T-helper 2 cell (primary cell): ENCODE data around the gene CPED1.
"Not testable (repeated sequence)": the region's sequence is repeated elsewhere in the genome, so short reads cannot be mapped to it uniquely, and the experiment has no call there.

ENCODE experiments used
- DNase-seq, 5 experiments: peaks; one replicate each; pipeline versions ENCODE4 v3.0.0 to v3.0.0-alpha.2; 2012 to 2022

The CPED1 gene

DNA sequence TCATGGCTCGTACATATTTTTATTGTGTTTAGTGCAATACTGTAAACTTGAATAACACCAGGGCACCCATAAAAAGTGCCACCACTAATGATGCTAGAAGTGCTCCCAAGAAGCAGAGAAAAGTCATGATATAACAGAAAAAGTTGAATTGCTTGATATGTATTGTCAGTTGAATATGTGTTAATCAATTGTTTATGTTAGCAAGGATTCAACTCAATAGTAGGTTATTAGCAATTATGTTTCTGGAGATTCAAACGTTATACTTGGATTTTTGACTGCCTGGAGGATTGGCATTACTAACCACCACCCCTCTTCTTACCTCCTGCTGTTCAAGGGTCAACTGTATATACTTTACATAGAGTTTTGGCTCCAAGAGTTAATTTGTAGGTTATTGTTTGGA lies 168.3 kb downstream of the CPED1 start:
- DNase-seq, result no peak

DNA sequence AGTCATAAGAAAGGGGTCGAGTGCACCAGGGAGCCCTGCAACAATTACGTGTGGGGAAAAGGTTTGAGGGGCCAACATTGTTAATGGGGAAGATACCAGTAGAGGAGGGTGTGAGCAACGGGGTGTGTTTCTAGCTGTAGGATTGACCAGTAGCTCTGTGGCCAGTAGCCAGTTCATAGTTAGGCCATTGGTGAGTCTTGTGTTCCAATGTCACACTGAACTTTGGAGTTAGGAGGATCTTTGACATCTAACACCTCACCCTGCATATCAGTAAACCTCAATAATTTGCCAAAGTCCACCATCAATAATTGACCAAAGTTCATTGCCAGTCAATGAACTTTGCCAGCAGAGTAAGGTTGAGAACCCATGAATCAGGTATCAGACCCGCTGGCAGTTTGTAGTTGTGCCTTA lies 168.8 kb downstream of the CPED1 start:
- DNase-seq, result no peak

DNA sequence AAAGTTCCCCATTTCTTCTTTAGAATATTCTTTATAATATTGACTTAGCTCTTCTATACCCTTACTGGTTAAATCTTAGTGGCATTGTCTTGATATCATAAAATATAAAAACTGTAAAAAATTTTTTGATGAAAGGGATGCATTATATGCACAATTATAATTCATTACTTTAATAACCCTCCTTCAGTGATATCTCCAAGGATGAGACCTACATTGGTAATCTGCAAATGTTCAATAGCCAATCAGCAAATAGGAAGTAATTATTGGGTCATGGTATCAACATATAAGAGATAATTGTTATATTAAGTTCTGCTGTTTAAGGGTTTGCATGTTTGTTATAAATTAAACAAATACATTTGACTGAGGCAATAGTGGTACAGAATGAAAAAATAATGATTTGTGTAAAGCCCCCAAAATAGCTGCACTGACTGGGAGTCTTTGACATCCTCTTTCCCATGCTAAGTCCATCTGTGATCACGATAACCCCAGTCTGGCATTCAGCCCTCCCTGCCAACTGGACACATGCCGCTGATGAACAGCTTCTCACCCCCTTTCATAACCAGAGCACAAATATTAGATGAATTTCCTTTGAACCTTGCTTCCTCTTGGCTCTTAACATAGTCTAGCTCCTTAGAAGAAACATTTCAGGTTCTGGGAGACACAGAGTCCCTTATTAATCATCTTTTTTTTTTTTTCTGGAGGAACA lies 169.5 kb downstream of the CPED1 start:
- no peak for DNase-seq

DNA sequence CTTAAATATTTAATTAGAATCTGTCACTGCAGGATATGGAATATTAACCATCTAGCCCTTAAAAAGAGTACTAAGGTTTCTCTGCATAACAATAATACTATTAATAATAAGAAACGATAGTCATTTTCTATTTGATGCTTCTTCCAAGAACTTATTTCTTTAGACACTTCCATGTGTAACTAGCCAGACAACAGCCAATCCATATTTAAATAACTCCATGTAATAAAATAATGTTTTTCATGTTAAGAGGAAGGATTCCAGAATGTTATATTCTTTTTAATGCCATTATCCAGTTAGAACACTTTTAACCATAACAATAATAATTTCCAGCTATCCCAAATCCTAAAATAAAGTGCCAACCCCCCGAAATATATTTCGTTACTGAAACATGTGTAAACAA lies 170.2 kb downstream of the CPED1 start:
- no peak for DNase-seq

DNA sequence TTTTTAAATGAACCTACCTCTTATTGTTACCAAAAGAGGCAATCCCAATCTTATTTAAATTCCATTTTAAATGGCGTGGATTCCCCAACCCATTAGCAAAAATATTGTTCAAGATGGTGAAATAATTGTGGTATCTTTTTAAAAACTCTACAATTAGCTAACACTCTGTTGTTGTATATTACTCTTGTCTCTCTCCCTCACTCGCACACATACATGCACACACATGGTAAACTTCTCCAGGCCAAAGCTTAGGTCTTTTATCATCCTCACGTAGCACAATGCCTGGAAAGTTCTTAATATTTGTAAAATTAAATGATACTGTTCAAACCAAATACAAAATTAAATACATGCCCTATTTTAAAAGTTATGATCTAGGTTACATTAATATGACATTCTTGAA lies 171.0 kb downstream of the CPED1 start:
- DNase-seq, result no peak

GRCh38 chr7:121160150-121161008 lies 171.9 kb downstream of the CPED1 start:
- no peak for DNase-seq

DNA sequence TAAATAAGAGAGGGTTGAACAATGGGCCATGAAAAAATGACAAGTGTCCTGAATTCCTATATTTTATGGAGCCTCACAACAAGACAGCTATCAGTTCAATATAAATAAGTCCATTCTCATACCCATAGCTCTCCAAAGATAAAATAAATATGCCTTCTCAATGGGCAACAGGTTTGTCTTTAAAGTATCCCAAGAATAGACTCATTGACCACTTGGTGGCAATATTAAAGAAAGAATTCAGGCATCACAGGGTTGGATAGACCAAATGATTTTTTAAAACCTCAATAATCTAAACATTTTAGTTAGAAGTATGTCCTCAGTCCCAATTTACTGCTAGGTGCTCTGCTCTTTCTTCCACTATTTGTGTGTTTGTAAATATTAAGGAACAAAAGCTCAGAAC lies 175.2 kb downstream of the CPED1 start:
- DNase-seq, result no peak

- DNase-seq, result no peak
Measured at GRCh38 chr7:121164247-121164646, 175.7 kb downstream of the CPED1 start.

DNA sequence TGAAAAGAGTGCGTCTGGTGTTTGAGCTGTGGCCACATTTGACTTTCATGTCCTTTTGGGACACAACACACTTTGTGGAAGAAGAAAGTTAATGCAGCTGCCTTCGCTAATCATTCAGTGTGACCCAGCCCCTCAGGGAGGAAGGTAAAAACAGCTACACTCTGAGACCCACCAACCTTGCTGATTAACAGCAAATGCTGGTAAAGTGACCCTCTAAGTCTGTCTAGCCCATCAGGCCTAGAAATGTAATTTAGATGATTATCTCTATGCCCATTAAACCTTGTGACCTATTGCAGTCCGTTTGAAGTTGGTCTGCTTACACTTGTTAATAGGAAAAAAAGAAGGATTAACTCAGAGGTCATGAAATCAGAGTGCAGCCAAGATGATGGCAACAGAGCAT lies 178.4 kb downstream of the CPED1 start:
- DNase-seq, result no peak

- DNase-seq, result no peak
Measured at GRCh38 chr7:121167971-121168370, 179.5 kb downstream of the CPED1 start.

DNA sequence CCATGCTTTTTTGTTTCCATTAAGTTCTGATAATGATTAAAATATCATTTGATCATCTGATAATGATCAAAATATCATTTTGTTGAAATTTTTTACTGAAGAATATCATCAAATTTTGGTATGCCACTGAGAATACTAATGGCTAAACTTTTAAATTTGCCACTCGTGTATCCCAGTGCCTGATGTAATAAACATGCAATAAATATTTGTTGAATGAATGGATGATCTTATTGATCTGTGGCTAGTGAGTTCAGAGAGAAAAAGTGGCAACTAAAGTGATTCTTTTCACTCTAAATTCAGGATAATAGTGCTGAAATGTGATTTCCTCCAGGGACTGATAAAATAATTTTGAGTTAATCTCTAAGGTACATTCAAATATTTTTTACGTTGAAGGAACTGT lies 181.0 kb downstream of the CPED1 start:
- DNase-seq, result no peak

DNA sequence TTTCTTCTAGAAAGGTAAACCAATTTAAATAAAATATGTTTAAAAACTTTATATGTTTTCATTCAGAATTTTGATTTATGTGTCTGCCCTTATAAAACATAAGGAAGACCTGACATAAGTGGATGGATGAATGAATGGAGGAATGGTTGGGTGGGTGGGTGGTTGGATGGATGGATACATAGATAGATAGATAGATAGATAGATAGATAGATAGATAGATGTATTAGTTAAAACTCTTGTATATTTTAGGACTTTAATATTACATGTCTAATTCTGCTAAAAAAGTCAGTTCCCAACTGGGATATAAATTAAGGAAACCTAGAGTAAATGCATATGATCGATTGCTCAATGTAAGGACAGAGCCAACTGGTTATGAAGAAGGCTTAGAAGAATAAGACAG lies 184.0 kb downstream of the CPED1 start:
- DNase-seq, result no peak

DNA sequence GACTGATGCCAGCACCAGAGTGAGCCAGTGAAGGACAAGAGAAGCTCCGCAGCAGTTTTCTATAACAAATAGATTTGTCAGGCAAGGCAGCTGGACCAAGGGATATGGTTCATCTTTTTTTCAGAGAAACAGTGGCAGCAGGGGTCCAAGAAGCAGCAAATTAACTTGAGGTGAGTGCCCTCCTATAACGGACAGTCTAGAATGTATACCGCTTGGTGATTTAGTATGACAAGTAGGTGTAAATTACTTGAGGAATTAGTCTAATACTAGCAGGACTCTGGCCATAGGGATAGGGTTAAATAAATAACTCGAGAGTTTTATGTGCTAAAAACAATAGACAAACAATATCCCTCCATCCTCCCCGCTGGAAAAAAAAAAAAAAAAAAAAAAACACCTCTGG lies 187.3 kb downstream of the CPED1 start:
- DNase-seq, result no peak

- DNase-seq, result no peak
Measured at GRCh38 chr7:121178452-121178851, 189.9 kb downstream of the CPED1 start.

- no peak for DNase-seq
Measured at GRCh38 chr7:121178869-121179497, 190.5 kb downstream of the CPED1 start.

- no peak for DNase-seq
Measured at GRCh38 chr7:121180436-121181063, 192.0 kb downstream of the CPED1 start.

GRCh38 chr7:121181357-121181756 lies 192.8 kb downstream of the CPED1 start:
- DNase-seq, result no peak

GRCh38 chr7:121182281-121182680 lies 193.8 kb downstream of the CPED1 start:
- DNase-seq, result no peak

- no peak for DNase-seq
Measured at GRCh38 chr7:121182902-121183301, 194.4 kb downstream of the CPED1 start.

DNA sequence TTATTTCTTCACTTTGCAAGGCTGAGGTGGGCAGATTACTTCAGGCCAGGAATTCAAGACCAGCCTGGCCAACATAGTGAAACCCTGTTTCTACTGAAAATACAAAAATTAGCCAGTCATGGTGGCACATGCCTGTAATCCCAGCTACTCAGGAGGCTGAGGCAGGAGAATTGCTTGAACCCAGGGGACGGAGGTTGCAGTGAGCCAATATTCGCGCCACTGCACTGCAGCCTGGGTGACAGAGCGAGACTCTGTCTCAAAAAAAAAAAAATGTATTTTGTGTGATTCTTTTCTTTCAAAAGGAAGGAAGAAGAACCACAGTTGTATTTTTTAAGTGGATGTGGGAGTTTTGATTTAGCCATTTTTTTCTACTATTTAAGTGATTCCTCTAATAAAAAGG lies 195.4 kb downstream of the CPED1 start:
- not testable (repeated sequence) for DNase-seq

DNA sequence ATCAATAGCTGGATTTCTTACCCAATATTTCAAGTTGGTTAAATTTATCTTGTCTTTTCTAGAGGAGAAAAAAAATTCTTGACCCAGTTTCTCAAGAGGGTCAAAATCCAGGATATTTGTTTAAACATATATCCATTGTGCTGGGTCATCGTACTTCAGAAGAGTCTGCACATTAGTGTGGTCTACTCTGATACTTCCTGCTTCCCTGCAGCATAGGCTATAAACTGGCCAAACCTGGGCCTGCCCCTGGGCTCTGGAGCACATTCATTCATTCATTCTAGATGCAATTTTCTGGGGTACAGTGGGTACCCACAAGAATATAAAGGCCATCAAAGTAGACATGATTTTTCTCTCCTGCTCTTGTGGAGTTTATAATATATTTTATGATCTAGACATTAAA lies 198.2 kb downstream of the CPED1 start:
- DNase-seq, result no peak

DNA sequence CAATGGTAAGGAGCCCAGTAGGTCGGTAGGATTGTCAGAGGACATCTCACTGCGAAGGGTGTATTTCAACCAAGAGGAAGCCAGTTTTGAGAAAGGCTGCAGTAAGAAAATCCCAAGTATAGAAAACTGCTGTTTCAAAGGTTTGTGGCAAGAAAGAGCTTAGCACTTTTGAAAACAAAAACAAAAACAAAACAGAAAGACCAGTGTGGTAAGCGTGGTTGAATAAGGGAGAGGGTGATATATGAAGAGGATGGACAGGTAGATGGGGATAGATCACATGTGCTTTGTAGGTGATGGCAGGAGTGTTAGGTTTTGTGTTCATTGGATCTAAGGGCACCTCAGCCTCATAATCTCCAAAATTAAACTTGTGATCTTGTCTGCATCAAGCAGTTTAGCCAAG lies 198.7 kb downstream of the CPED1 start:
- DNase-seq, result no peak

DNA sequence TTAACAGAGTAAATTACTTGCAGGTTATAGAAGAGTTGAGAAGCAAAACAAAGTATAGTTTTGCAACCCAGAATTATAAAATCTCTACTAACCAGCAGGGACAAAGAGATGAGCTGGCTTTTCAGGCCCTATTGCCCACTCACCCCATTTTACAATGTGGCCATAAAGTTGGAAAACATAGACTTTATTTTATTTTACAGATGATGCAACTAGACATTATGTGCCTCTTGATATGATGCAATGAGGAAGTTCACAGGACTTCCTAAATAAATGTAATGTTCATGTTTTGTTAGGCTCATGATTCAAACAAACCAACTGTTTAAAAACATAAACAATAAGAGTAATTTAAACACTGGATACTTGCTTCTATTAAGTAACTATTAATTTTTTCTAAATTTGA lies 199.2 kb downstream of the CPED1 start:
- no peak for DNase-seq
